ENCODE measurements around the gene INO80C. TPM values are rescaled to one million over a fixed set of nuclear protein-coding genes. Genes with fewer than 3 reads are reported as not detected.

Gene INO80C
- total and polyA plus RNA-seq, 5 donors from 2014 or later, result 20.2 to 27.6 (median 25.5) TPM

Other genes with a start within 250 kb of the INO80C start
- gene ZSCAN30, start 207.7 kb downstream of the INO80C start, total RNA-seq, result 11.5 TPM
- gene ZSCAN30, start 207.7 kb downstream of the INO80C start, polyA plus RNA-seq, result 1 to 10 TPM; 2.0 to 5.2 (median 3.9) TPM
- 53.9 TPM for gene ZNF24, start 153.5 kb downstream of the INO80C start, total RNA-seq
- gene ZNF24, start 153.5 kb downstream of the INO80C start, polyA plus RNA-seq, result 10 to 100 TPM; 69.4 to 96.3 (median 73.7) TPM
- gene ZNF396, start 120.6 kb downstream of the INO80C start, total RNA-seq, result not detected
- gene ZNF396, start 120.6 kb downstream of the INO80C start, polyA plus RNA-seq, result 1 to 10 TPM in 2 of 4 donors, under 1 TPM in 1, not detected in 1; 0.57 to 2.3 (median 1.3) TPM
- gene GALNT1, start 83.8 kb upstream of the INO80C start, total RNA-seq, result 22.7 TPM
- 10 to 100 TPM; 18.8 to 49.6 (median 29.2) TPM for gene GALNT1, start 83.8 kb upstream of the INO80C start, polyA plus RNA-seq